HG03280 (cell line): ENCODE data around the gene FNDC5.

ENCODE experiments used
- ATAC-seq: cut with Tn5 transposase; IDR thresholded peaks from one replicate; pipeline ENCODE4 v1.9.1; 2021; ENCODE audit warnings: mild to moderate bottlenecking, moderate library complexity; ENCODE audit not compliant: unreplicated experiment

The FNDC5 gene

GRCh38 chr1:32867151-32867550, 3.6 kb downstream of the FNDC5 start:
- ATAC-seq, result no peak

- ATAC-seq, result no peak
Observed at GRCh38 chr1:32865639-32866405, 4.9 kb downstream of the FNDC5 start.

GRCh38 chr1:32864375-32865019, 6.2 kb downstream of the FNDC5 start:
- no peak for ATAC-seq

- no peak for ATAC-seq
Observed at GRCh38 chr1:32863881-32864245, 6.8 kb downstream of the FNDC5 start.

- no peak for ATAC-seq
Observed at GRCh38 chr1:32863218-32863880, 7.4 kb downstream of the FNDC5 start.

- ATAC-seq, result no peak
Observed at GRCh38 chr1:32861904-32862695, 8.6 kb downstream of the FNDC5 start.

GRCh38 chr1:32860566-32860965, 10.1 kb downstream of the FNDC5 start:
- ATAC-seq, result no peak

GRCh38 chr1:32859915-32860314, 10.8 kb downstream of the FNDC5 start:
- ATAC-seq, result no peak

- ATAC-seq, result no peak
Observed at GRCh38 chr1:32858791-32859190, 11.9 kb downstream of the FNDC5 start.

GRCh38 chr1:32858136-32858535, 12.6 kb downstream of the FNDC5 start:
- no peak for ATAC-seq

GRCh38 chr1:32855861-32856617, 14.7 kb downstream of the FNDC5 start:
- no peak for ATAC-seq

- no peak for ATAC-seq
Observed at GRCh38 chr1:32848354-32849063, 22.2 kb downstream of the FNDC5 start.

GRCh38 chr1:32831878-32832277, 38.8 kb downstream of the FNDC5 start:
- no peak for ATAC-seq

- ATAC-seq, result no peak
Observed at GRCh38 chr1:32830092-32830852, 40.4 kb downstream of the FNDC5 start.

- no peak for ATAC-seq
Observed at GRCh38 chr1:32828341-32828740, 42.4 kb downstream of the FNDC5 start.

- no peak for ATAC-seq
Observed at GRCh38 chr1:32825181-32825580, 45.5 kb downstream of the FNDC5 start.

- ATAC-seq, result no peak
Observed at GRCh38 chr1:32818804-32819541, 51.7 kb downstream of the FNDC5 start.
